DND-41 (cell line): ENCODE data around the gene C17orf50.

ENCODE experiments used
- EZH2 ChIP-seq: IDR thresholded peaks from 3 replicates; pipeline ENCODE4 v1.6.1; 2012; ENCODE audit warnings: borderline replicate concordance, low read depth, mild to moderate bottlenecking, moderate library complexity, low read length, inconsistent platforms; ENCODE audit not compliant: severe bottlenecking
- TF ChIP-seq, protein P1 (sequence below): IDR thresholded peaks from 2 replicates; pipeline ENCODE4 v1.5.1; 2012; ENCODE audit warnings: borderline replicate concordance, low read length, moderate library complexity, mild to moderate bottlenecking; ENCODE audit not compliant: poor library complexity, severe bottlenecking; ENCODE audit errors: extremely low read depth

DNA sequence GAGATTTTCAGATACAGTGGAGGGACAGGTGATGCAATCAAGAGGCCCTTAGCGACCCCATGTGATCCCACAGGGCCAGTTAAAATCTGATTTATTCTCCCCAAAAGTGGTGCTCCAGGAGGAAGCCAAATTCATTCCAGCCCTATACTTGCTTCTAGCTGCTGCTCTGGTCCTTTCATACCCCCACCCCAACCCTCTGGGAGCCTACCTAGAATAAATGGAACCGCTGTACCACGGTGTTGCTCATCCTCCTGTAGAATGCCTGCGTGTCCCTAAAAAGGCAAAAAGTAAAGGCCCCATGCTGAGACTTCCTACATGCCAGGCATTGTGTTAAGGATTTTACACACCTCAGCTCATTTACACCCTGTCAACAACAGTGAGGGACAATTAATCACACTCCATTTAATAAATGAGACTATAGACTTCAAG, 31.3 kb upstream of the C17orf50 start:
- TF ChIP-seq, protein P1, sequence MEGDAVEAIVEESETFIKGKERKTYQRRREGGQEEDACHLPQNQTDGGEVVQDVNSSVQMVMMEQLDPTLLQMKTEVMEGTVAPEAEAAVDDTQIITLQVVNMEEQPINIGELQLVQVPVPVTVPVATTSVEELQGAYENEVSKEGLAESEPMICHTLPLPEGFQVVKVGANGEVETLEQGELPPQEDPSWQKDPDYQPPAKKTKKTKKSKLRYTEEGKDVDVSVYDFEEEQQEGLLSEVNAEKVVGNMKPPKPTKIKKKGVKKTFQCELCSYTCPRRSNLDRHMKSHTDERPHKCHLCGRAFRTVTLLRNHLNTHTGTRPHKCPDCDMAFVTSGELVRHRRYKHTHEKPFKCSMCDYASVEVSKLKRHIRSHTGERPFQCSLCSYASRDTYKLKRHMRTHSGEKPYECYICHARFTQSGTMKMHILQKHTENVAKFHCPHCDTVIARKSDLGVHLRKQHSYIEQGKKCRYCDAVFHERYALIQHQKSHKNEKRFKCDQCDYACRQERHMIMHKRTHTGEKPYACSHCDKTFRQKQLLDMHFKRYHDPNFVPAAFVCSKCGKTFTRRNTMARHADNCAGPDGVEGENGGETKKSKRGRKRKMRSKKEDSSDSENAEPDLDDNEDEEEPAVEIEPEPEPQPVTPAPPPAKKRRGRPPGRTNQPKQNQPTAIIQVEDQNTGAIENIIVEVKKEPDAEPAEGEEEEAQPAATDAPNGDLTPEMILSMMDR = no peak
- no peak for TF ChIP-seq EZH2
